NCI-H345 (cell line): Measurements from ENCODE around the gene ZNF615.
"Not testable (repeated sequence)": the region's sequence is repeated elsewhere in the genome, so short reads cannot be mapped to it uniquely, and the experiment has no call there.

ENCODE experiments used
- DNase-seq: peaks from one replicate; lab custom pipeline; 2025; lab: John Stamatoyannopoulos, UW

ZNF615 gene

GRCh38 chr19:51980116-51980736, 27.8 kb downstream of the ZNF615 start:
- DNase-seq: no peak

- no peak for DNase-seq
These were observed 29.1 kb downstream of the ZNF615 start for GRCh38 chr19:51978882-51979281.

DNA sequence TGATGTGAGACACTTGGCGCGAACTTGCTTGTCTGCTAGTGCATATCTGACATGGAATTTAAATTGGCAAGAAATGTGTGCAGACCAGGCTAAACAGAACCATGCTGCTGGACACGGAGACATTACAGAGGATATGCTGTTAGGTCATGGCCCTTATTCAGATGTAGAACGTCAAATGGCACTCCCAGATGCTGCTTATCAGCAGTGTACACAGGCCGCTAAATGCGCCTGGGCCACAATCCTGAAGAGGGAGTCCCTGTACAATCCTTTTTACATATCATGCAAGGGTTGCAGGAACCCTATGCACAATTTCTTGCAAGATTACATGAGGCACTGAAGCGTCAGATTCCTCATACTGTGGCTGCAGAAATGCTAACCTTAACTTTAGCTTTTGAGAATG, 30.7 kb downstream of the ZNF615 start:
- DNase-seq: no peak

- DNase-seq: no peak
These were observed 31.2 kb downstream of the ZNF615 start for GRCh38 chr19:51976852-51977251.

- DNase-seq: not testable (repeated sequence)
These were observed 32.2 kb downstream of the ZNF615 start for GRCh38 chr19:51975787-51976186.

DNA sequence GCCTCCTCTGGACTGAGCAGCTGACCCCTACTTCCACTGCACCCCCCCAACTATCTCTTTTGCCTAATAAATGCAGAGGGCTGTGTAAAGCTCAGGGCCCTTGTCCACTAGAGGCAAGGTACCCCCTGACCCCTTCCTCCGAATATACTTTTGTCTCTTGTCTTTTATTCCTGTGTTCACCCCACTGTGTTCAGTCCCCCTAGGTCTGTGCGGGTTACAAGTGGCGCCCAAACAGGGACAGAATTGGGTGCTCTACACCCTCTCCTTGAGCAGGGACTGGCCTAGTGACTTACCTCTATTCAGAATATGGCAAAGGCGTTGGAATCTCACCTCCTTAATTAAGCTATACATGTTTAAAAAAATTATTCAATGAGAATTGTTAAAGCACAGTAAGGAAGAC, 36.4 kb downstream of the ZNF615 start:
- DNase-seq: no peak

DNA sequence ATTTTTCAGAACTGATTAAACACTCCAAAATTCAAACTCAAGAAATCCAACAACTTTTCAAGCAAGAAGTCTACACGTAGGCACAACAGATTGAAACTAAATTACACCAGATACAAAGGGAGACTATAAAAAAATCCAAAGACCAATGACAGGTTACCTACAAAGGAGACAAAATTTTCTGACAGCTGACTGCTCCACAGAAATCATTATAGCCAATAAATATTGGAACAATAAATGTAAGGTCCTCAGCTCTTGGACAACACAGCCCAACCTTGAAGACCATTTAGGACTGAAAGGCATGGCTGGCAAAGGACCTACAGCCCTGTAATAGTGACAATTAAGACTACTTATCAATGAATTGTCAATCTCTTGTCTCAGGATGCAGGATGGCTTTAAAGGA, 37.3 kb downstream of the ZNF615 start:
- DNase-seq: no peak

DNA sequence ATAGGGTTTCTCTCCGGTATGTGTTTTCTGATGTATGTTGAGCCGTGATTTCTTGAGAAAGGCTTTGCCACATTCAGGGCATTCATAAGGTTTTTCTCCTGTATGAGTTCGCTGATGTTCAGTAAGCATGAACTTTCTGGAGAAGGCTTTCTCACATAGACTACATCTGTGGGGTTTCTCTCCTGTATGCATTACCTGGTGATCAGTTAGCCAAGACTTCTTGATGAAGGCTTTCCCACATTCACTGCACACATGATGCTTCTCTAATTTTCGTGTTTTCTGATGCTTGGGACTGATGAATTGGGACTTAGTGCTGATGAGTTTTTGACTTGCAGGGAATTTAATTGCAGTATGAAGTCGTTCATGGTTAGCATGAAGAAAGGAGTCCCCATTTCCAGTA, 42.4 kb downstream of the ZNF615 start:
- DNase-seq: no peak

DNA sequence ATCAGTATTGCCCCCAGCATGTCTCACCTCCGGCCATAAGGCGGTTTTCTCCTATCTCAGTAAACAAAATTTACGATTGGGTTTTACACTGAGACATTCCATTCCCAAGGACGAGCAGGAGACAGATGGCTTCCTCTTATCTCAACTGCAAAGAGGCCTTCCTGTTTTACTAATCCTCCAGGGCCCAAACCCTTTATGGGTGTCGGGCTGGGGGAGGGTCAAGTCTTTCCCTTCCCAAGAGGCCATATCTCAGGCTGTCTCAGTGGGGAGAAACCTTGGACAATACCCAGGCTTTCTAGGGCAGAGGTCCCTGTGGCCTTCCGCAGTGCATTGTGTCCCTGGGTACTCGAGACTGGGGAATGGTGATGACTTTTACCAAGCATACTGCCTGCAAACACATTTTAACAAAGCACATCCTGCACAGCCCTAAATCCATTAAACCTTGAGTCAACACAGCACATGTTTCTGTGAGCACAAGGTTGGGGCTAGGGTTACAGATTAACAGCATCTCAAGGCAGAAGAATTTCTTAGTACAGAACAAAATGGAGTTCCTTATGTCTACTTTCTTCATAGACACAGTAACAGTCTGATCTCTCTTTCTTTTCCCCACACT, 47.3 kb downstream of the ZNF615 start:
- DNase-seq: not testable (repeated sequence)

GRCh38 chr19:51959791-51960190, 48.2 kb downstream of the ZNF615 start:
- no peak for DNase-seq

GRCh38 chr19:51957846-51958245, 50.2 kb downstream of the ZNF615 start:
- not testable (repeated sequence) for DNase-seq

DNA sequence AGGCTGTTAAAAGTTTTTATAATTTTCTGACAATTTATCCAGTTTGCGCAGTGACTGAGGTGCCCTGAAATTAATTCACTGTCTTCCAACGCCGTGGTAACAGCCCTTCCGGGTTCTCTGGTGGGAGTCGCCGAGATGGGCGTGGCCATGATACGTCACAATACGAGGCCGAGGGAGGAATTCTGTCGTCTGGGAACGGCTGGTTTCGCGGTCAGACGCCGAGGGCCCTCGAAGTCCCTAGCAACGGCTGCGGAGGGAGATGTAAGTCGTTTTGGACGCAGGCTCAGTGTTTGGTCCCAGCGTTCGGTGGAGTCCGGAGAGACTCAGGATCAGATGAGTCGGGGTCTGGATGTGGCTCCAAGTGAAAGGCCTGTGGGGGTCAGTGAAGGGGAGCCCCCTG, 59.0 kb downstream of the ZNF615 start:
- no peak for DNase-seq

- no peak for DNase-seq
These were observed 61.4 kb downstream of the ZNF615 start for GRCh38 chr19:51946602-51947001.

- DNase-seq: no peak
These were observed 63.0 kb downstream of the ZNF615 start for GRCh38 chr19:51944798-51945552.
